ENCODE results near the gene DOCK7. TPM values are rescaled to one million over a fixed set of nuclear protein-coding genes. Genes with fewer than 3 reads are reported as not detected.
A peak's percentile ranks its signal among the peaks of the same experiment; 100 is the strongest.

DOCK7 gene
- total and polyA plus RNA-seq, 2 of the 13 experiments (the other 11 are each of a cell fraction or from before 2014, with no cell fraction given), result 45.7 to 67.2 TPM

DNA sequence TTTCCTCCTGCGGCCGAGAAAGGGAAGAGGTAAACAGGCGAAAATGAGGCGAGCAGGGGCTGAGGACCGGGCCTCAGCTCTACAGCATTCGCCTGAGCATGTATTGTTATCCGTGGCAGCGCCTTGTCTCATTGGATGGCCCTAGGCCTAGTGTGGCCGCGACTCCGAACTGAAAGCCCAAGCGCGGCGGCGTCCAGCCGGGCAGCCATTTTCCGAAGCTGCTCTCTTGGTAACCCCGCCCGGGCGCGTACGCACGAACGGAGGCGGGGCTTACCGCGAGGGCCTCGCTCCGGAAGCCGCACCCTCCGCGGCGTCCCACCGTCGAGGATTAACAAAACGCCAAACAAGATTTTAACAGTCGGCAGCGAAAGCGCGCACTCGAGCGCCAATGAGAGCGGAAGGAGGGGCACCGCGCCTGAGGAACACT lies 252.1 kb downstream of the DOCK7 start:
- WGBS (ENCODE audit: low lambda C conversion rate), result under 1% methylated on average over 26 of the region's 45 CpGs
- POLR2A ChIA-PET, result interaction anchor here (0.9 to 2.9 kb wide), 16 partner anchors 11 to 325 kb away, joined by 3 to 97 read pairs (median 4); no protein-coding TSS in a partner anchor
- Histone ChIP-seq H3K79me2 (ENCODE audit: insufficient read depth, low read length) (peaks cover 42% of the 10 kb centered on the region), H4K20me1 (ENCODE audit: insufficient read depth, low read length) (peaks cover 11% of the 10 kb centered on the region), H3K9ac (ENCODE audit: insufficient read depth, low read depth, low read length) (peak overlapping the region; percentile 99), H3K27me3 (ENCODE audit: control insufficient read depth in 1 of 2, insufficient read depth in 2 of 2, low read length in 2 of 2) (no peaks in the 10 kb centered on the region; a peak in 1 of 5 replicates), H3K4me2 (ENCODE audit: low read depth, low read length) (peak overlapping the region; percentile 83), H3K36me3 (replicated peaks in 1 of 2; ENCODE audit: control insufficient read depth in 1 of 2, insufficient read depth in 2 of 2, low read length in 2 of 2) (no peaks in the 10 kb centered on the region; a peak in 1 of 5 replicates), H3K4me1 (ENCODE audit: insufficient read depth, low read length) (peaks cover 27% of the 10 kb centered on the region), H2AFZ (ENCODE audit: low read length) (no peak overlapping the region), H3K9me3 (ENCODE audit: low read length) (no peaks in the 10 kb centered on the region), H3K4me3 (replicated peaks in 1 of 3; ENCODE audit: insufficient read depth in 1 of 3, low read depth in 2 of 3, low read length in 3 of 3) (peak overlapping the region; percentile 77 to 93 (median 89)), H3K27ac (ENCODE audit: extremely low read length, insufficient read depth, low read length) (peak overlapping the region; percentile 100)
- peak; percentile 85 for ATAC-seq
- FAIRE-seq, result no peak
- intact Hi-C loops (cut with micrococcal nuclease; ENCODE audit: unreplicated experiment), result no loop called here
- DNase-seq (ENCODE audit: low spot score), result no peak
- CTCF ChIA-PET (ENCODE audit: low intra/inter-chr PET ratio, low total read pairs), result no interaction called here
- no TSS peak for BruUV-seq (replicated peaks)
- in situ Hi-C loops (cut with HindIII; ENCODE audit: extremely low pct_ligation_motif_present, low pct_unique_long_range_greater_than_20kb), result no loop called here
- TF ChIP-seq BCL6 (CRISPR knock-in tag; IDR thresholded peaks at IDR 0.05) (peak; percentile 60; the same call in 1 of the 2 replicates), NAIF1 (CRISPR knock-in tag; IDR thresholded peaks at IDR 0.05; ENCODE audit: borderline replicate concordance) (no peak), HNRNPK (IDR thresholded peaks at IDR 0.05; ENCODE audit: low read depth, low read length, poor library complexity, severe bottlenecking) (no peak), ZNF7 (CRISPR knock-in tag; IDR thresholded peaks at IDR 0.05) (no peak), ATRX (CRISPR knock-in tag; IDR thresholded peaks at IDR 0.05; ENCODE audit: borderline replicate concordance) (no peak), SIN3B (IDR thresholded peaks at IDR 0.05; ENCODE audit: low read length) (no peak), CEBPG (CRISPR knock-in tag; IDR thresholded peaks at IDR 0.05) (no peak), HDAC2 (CRISPR knock-in tag; IDR thresholded peaks at IDR 0.05) (no peak; the same call in 1 of the 2 replicates), SPEN (CRISPR knock-in tag; IDR thresholded peaks at IDR 0.05; ENCODE audit: low read depth) (peak; percentile 16; the same call in 1 of the 2 replicates), CREM (IDR thresholded peaks at IDR 0.05) (no peak), CREM (CRISPR knock-in tag; IDR thresholded peaks at IDR 0.05) (no peak), ZNF841 (CRISPR knock-in tag; IDR thresholded peaks at IDR 0.05; ENCODE audit: borderline replicate concordance) (no peak), HDAC1 (CRISPR knock-in tag; IDR thresholded peaks at IDR 0.05) (no peak), RCOR2 (CRISPR knock-in tag; IDR thresholded peaks at IDR 0.05) (0 out of 2 replicates have a peak, but pooled peaks have one; percentile 25), RARG (CRISPR knock-in tag; IDR thresholded peaks at IDR 0.05; ENCODE audit: low read depth) (no peak), PITX1 (CRISPR knock-in tag; IDR thresholded peaks at IDR 0.05) (peak; percentile 95), ZNF75D (CRISPR knock-in tag; IDR thresholded peaks at IDR 0.05; ENCODE audit: borderline replicate concordance) (no peak), ZNF552 (CRISPR knock-in tag; IDR thresholded peaks at IDR 0.05; ENCODE audit: borderline replicate concordance) (no peak), ZBTB21 (CRISPR knock-in tag; IDR thresholded peaks at IDR 0.05) (no peak), ZNF460 (CRISPR knock-in tag; IDR thresholded peaks at IDR 0.05; ENCODE audit: borderline replicate concordance) (no peak), ZNF775 (CRISPR knock-in tag; IDR thresholded peaks at IDR 0.05; ENCODE audit: borderline replicate concordance) (no peak), MAFK (conservative IDR thresholded peaks at IDR 0.05 in 1 of 2, IDR thresholded peaks at IDR 0.05 in 1 of 2; ENCODE audit: low read length in 2 of 2) (no peak)
- TF ChIP-seq, protein P1, sequence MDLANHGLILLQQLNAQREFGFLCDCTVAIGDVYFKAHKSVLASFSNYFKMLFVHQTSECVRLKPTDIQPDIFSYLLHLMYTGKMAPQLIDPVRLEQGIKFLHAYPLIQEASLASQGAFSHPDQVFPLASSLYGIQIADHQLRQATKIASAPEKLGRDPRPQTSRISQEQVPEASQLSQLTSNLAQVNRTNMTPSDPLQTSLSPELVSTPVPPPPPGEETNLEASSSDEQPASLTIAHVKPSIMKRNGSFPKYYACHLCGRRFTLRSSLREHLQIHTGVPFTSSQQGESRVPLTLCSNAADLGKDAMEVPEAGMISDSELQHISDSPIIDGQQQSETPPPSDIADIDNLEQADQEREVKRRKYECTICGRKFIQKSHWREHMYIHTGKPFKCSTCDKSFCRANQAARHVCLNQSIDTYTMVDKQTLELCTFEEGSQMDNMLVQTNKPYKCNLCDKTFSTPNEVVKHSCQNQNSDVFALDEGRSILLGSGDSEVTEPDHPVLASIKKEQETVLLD (CRISPR knock-in tag; IDR thresholded peaks at IDR 0.05; ENCODE audit: low read depth), result no peak; the same call in 1 of the 2 replicates
- TF ChIP-seq, protein P2, sequence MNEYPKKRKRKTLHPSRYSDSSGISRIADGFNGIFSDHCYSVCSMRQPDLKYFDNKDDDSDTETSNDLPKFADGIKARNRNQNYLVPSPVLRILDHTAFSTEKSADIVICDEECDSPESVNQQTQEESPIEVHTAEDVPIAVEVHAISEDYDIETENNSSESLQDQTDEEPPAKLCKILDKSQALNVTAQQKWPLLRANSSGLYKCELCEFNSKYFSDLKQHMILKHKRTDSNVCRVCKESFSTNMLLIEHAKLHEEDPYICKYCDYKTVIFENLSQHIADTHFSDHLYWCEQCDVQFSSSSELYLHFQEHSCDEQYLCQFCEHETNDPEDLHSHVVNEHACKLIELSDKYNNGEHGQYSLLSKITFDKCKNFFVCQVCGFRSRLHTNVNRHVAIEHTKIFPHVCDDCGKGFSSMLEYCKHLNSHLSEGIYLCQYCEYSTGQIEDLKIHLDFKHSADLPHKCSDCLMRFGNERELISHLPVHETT (CRISPR knock-in tag; conservative IDR thresholded peaks at IDR 0.05), result no peak; the same call in 1 of the 2 replicates
- TF ChIP-seq, protein P3, sequence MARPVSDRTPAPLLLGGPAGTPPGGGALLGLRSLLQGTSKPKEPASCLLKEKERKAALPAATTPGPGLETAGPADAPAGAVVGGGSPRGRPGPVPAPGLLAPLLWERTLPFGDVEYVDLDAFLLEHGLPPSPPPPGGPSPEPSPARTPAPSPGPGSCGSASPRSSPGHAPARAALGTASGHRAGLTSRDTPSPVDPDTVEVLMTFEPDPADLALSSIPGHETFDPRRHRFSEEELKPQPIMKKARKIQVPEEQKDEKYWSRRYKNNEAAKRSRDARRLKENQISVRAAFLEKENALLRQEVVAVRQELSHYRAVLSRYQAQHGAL (CRISPR knock-in tag; IDR thresholded peaks at IDR 0.05; ENCODE audit: not compliant biosample characterization), result no peak

Data from HepG2 (cell line).